HEK293 (cell line): Measurements from ENCODE around the gene LDB2.

Source experiments
- CTCF ChIA-PET: fragments of 350-600 bp; formaldehyde crosslinking; extraction: SDS; loops from one replicate; lab custom pipeline; 2021; ENCODE audit warnings: antibody characterized with exemption; lab: Yijun Ruan, JAX
- POLR2A ChIA-PET: fragments of 300-600 bp; formaldehyde crosslinking; extraction: SDS; loops from one replicate; lab custom pipeline; 2020; ENCODE audit warnings: antibody characterized with exemption, inconsistent platforms; lab: Yijun Ruan, JAX
- H3K27ac ChIP-seq: fragments of 200-500 bp; sonication (Bioruptor generic); 2 replicates; pipeline ENCODE4 v1.5.1; 2014; ENCODE audit warnings: low read depth, low read length, control low read depth, inconsistent platforms; ENCODE audit errors: extremely low read depth
- H3K36me3 ChIP-seq, 2 experiments: fragments of 200-500 bp in 1 of 2; sonication (Bioruptor generic) in 1 of 2; 1 replicate in 1 of 2; 2 replicates in 1 of 2; pipeline ENCODE4 v1.5.1; 2014 to 2017; ENCODE audit warnings: inconsistent platforms in 2 of 2, low read length in 2 of 2; ENCODE audit not compliant: control insufficient read depth in 2 of 2, insufficient read depth in 1 of 2
- H3K4me1 ChIP-seq: fragments of 200-500 bp; sonication (Bioruptor generic); 2 replicates; pipeline ENCODE4 v1.5.1; 2014; ENCODE audit warnings: mild to moderate bottlenecking, low read length, inconsistent platforms; ENCODE audit not compliant: control insufficient read depth, insufficient read depth
- H3K4me3 ChIP-seq: 2 replicates; pipeline ENCODE4 v1.5.1; 2011; ENCODE audit warnings: low read depth, mild to moderate bottlenecking, control low read depth, low read length, moderate library complexity
- H3K9me3 ChIP-seq: fragments of 200-500 bp; sonication (Bioruptor generic); 2 replicates; pipeline ENCODE4 v1.5.1; 2014; ENCODE audit warnings: low read depth, low read length, inconsistent platforms; ENCODE audit not compliant: control insufficient read depth, insufficient read depth
- AEBP2 ChIP-seq: fragments of 450-650 bp; formaldehyde crosslinking; IDR thresholded peaks from 2 replicates; pipeline ENCODE4 v1.5.1; 2016; ENCODE audit warnings: missing biosample characterization, missing genetic modification characterization, borderline replicate concordance
- CTCF ChIP-seq: fragments of 450-650 bp; formaldehyde crosslinking; IDR thresholded peaks from 2 replicates; pipeline ENCODE4 v1.5.1; 2016; ENCODE audit warnings: missing biosample characterization, missing genetic modification characterization
- GFI1B ChIP-seq: fragments of 450-650 bp; formaldehyde crosslinking; IDR thresholded peaks from 2 replicates; pipeline ENCODE4 v1.5.1; 2016; ENCODE audit warnings: missing biosample characterization, missing genetic modification characterization
- KLF7 ChIP-seq: fragments of 450-650 bp; formaldehyde crosslinking; IDR thresholded peaks from 2 replicates; pipeline ENCODE4 v1.5.1; 2016; ENCODE audit warnings: missing biosample characterization, missing genetic modification characterization, borderline replicate concordance
- PRDM10 ChIP-seq: fragments of 450-650 bp; formaldehyde crosslinking; IDR thresholded peaks from 2 replicates; pipeline ENCODE4 v1.5.1; 2016; ENCODE audit warnings: missing biosample characterization, missing genetic modification characterization
- PRDM4 ChIP-seq: fragments of 450-650 bp; formaldehyde crosslinking; IDR thresholded peaks from 2 replicates; pipeline ENCODE4 v1.5.1; 2017; ENCODE audit warnings: missing biosample characterization, missing genetic modification characterization
- REPIN1 ChIP-seq: fragments of 450-650 bp; formaldehyde crosslinking; IDR thresholded peaks from 2 replicates; pipeline ENCODE4 v1.5.1; 2017; ENCODE audit warnings: missing biosample characterization, missing genetic modification characterization, low read depth
- SALL2 ChIP-seq: fragments of 450-650 bp; formaldehyde crosslinking; IDR thresholded peaks from 2 replicates; pipeline ENCODE4 v1.5.0; 2017; ENCODE audit warnings: missing biosample characterization, mild to moderate bottlenecking, missing genetic modification characterization, borderline replicate concordance
- ZEB2 ChIP-seq: fragments of 450-650 bp; formaldehyde crosslinking; IDR thresholded peaks from 2 replicates; pipeline ENCODE4 v1.5.1; 2016; ENCODE audit warnings: missing biosample characterization, missing genetic modification characterization
- ZNF114 ChIP-seq: fragments of 450-650 bp; formaldehyde crosslinking; IDR thresholded peaks from 2 replicates; pipeline ENCODE4 v1.5.0; 2017; ENCODE audit warnings: missing biosample characterization, missing genetic modification characterization
- ZNF155 ChIP-seq: fragments of 450-650 bp; formaldehyde crosslinking; IDR thresholded peaks from 2 replicates; pipeline ENCODE4 v1.5.1; 2016; ENCODE audit warnings: missing biosample characterization, missing genetic modification characterization
- ZNF501 ChIP-seq: fragments of 450-650 bp; formaldehyde crosslinking; IDR thresholded peaks from 2 replicates; pipeline ENCODE4 v1.5.1; 2016; ENCODE audit warnings: missing biosample characterization, missing genetic modification characterization
- ZNF580 ChIP-seq: fragments of 450-650 bp; formaldehyde crosslinking; IDR thresholded peaks from 2 replicates; pipeline ENCODE4 v1.5.1; 2016; ENCODE audit warnings: missing biosample characterization, missing genetic modification characterization
- ZNF654 ChIP-seq: fragments of 450-650 bp; formaldehyde crosslinking; IDR thresholded peaks from 2 replicates; pipeline ENCODE4 v1.5.1; 2016; ENCODE audit warnings: low read depth, missing biosample characterization, missing genetic modification characterization
- ZNF692 ChIP-seq: fragments of 450-650 bp; formaldehyde crosslinking; IDR thresholded peaks from 2 replicates; pipeline ENCODE4 v1.5.1; 2016; ENCODE audit warnings: missing biosample characterization, missing genetic modification characterization
- ZNF704 ChIP-seq: fragments of 450-650 bp; formaldehyde crosslinking; IDR thresholded peaks from 2 replicates; pipeline ENCODE4 v1.5.1; 2016; ENCODE audit warnings: missing biosample characterization, missing genetic modification characterization
- ZNF76 ChIP-seq: fragments of 450-650 bp; formaldehyde crosslinking; IDR thresholded peaks from 2 replicates; pipeline ENCODE4; 2016; ENCODE audit warnings: low read depth, missing biosample characterization, missing genetic modification characterization, borderline replicate concordance
- ZNF837 ChIP-seq: fragments of 450-650 bp; formaldehyde crosslinking; IDR thresholded peaks from 2 replicates; pipeline ENCODE4 v1.5.1; 2016; ENCODE audit warnings: missing biosample characterization, missing genetic modification characterization

The LDB2 gene

GRCh38 chr4:16745887-16746286 is 152.6 kb downstream of the LDB2 start:
- POLR2A ChIA-PET: no interaction called here
- CTCF ChIA-PET: no interaction called here
- no peak overlapping the region for H3K4me3 ChIP-seq
- TF ChIP-seq REPIN1 (tag by site-specific recombination) (no peak), KLF7 (tag by site-specific recombination) (no peak), ZNF692 (tag by site-specific recombination) (no peak), GFI1B (tag by site-specific recombination) (no peak), AEBP2 (tag by site-specific recombination) (no peak), ZNF76 (tag by site-specific recombination) (no peak), ZNF501 (tag by site-specific recombination) (no peak), ZNF155 (tag by site-specific recombination) (no peak), CTCF (tag by site-specific recombination) (no peak), ZEB2 (no peak), ZNF114 (tag by site-specific recombination) (no peak), ZNF580 (no peak), ZNF704 (no peak), PRDM4 (tag by site-specific recombination) (no peak), PRDM10 (tag by site-specific recombination) (no peak), ZNF654 (tag by site-specific recombination) (no peak), ZNF837 (tag by site-specific recombination) (no peak), SALL2 (tag by site-specific recombination) (no peak)
- no peaks in the 10 kb centered on the region for H3K4me1 ChIP-seq
- no peaks in the 10 kb centered on the region for H3K36me3 ChIP-seq
- no peaks in the 10 kb centered on the region for H3K9me3 ChIP-seq
- H3K27ac ChIP-seq: no peak overlapping the region
